Lower leg skin (tissue), 3 donors: ENCODE measurements around the gene NQO1.

ENCODE experiments used
- POLR2A ChIP-seq, 2 donors: fragments of 450-650 bp; IDR thresholded peaks; one replicate each; pipeline ENCODE4 v1.6.1; 2016 to 2017; ENCODE audit warnings: antibody characterized with exemption in 2 of 2, mild to moderate bottlenecking in 1 of 2, moderate library complexity in 1 of 2
- TF ChIP-seq, protein P1 (sequence below), 3 donors: fragments of 450-650 bp; IDR thresholded peaks; one replicate each; pipeline ENCODE4 v1.5.1; 2016; ENCODE audit warnings: antibody characterized with exemption in 3 of 3, mild to moderate bottlenecking in 3 of 3, moderate library complexity in 2 of 3

DNA sequence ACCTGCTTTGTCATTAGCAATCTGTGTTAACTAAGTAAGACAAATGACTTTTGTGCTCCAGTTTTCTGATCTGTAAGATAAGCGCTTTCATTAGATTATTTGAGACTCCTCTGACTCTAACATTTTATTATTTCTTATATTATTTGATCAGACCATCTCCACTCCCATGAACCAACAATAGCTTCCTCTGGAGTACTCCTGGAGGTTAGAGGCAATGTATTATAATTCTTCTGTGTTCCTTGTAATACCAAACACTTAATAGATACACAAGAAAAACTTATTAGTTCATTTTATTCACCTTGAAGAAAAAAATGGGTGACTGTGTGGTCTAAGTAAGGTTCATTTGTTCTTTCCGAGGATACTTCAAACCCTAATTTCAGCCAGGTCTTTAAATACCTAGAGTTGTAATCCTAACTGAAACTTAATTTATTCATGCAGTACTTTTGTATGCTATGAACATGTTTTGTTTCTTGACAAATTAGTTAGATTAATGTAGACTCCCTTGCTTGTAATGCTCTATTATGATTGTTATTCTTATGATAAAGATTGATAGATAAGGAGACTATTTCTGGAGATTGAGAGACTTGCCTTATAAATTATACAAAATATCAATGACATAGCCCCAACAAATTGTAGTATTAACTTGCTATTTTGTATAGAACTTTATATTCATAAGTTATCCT lies 53.9 kb downstream of the NQO1 start:
- TF ChIP-seq, protein P1, sequence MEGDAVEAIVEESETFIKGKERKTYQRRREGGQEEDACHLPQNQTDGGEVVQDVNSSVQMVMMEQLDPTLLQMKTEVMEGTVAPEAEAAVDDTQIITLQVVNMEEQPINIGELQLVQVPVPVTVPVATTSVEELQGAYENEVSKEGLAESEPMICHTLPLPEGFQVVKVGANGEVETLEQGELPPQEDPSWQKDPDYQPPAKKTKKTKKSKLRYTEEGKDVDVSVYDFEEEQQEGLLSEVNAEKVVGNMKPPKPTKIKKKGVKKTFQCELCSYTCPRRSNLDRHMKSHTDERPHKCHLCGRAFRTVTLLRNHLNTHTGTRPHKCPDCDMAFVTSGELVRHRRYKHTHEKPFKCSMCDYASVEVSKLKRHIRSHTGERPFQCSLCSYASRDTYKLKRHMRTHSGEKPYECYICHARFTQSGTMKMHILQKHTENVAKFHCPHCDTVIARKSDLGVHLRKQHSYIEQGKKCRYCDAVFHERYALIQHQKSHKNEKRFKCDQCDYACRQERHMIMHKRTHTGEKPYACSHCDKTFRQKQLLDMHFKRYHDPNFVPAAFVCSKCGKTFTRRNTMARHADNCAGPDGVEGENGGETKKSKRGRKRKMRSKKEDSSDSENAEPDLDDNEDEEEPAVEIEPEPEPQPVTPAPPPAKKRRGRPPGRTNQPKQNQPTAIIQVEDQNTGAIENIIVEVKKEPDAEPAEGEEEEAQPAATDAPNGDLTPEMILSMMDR (IDR thresholded peaks at IDR 0.05): no peak
- TF ChIP-seq POLR2A (IDR thresholded peaks at IDR 0.05): no peak
